Fibroblast of villous mesenchyme (primary cell): ENCODE results near the gene ARFGAP2. TPM values are rescaled to one million over a fixed set of nuclear protein-coding genes. Genes with fewer than 3 reads are reported as not detected.

ENCODE experiments used
- DNase-seq: peaks from one replicate; pipeline ENCODE4 v3.0.0-alpha.2; 2010; ENCODE audit warnings: low read depth
- H3K4me3 ChIP-seq: 2 replicates; pipeline ENCODE4 v1.5.1; 2011; ENCODE audit warnings: low read depth, mild to moderate bottlenecking, low read length
- total RNA-seq: library from RNA; depleted of rRNA; stranded (reverse); fragments of >200 nt; gene quantifications from 2 replicates; pipeline ENCODE4 v1.2.3, GENCODE V29; 2012
- TF ChIP-seq, protein P1 (sequence below): IDR thresholded peaks from 2 replicates; pipeline ENCODE4 v1.5.1; 2012; ENCODE audit warnings: low read depth, mild to moderate bottlenecking, low read length; ENCODE audit not compliant: insufficient read depth

The ARFGAP2 gene
- total RNA-seq, 1 donor = 112 TPM

DNA sequence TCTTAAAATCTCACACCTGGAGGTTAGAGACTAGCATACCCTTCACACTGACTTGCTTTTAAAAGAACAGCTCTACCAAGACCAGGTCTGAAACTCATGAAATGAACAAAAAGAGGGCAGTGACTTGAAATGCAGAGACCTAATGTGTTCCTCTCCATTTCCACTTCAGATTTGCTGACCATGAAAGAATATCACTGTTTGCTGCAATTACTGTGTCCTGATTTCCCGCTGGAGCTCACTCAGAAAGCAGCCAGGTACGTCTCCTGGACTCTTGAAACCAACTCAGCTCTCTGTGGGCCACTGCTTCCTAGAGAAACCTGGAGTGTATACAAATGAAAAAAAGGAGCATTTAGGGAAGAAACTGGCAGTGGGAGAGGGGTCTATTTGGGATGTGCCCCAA, 39.2 kb downstream of the ARFGAP2 start:
- TF ChIP-seq, protein P1, sequence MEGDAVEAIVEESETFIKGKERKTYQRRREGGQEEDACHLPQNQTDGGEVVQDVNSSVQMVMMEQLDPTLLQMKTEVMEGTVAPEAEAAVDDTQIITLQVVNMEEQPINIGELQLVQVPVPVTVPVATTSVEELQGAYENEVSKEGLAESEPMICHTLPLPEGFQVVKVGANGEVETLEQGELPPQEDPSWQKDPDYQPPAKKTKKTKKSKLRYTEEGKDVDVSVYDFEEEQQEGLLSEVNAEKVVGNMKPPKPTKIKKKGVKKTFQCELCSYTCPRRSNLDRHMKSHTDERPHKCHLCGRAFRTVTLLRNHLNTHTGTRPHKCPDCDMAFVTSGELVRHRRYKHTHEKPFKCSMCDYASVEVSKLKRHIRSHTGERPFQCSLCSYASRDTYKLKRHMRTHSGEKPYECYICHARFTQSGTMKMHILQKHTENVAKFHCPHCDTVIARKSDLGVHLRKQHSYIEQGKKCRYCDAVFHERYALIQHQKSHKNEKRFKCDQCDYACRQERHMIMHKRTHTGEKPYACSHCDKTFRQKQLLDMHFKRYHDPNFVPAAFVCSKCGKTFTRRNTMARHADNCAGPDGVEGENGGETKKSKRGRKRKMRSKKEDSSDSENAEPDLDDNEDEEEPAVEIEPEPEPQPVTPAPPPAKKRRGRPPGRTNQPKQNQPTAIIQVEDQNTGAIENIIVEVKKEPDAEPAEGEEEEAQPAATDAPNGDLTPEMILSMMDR = no peak
- no peak for DNase-seq
- H3K4me3 ChIP-seq = no peak overlapping the region

DNA sequence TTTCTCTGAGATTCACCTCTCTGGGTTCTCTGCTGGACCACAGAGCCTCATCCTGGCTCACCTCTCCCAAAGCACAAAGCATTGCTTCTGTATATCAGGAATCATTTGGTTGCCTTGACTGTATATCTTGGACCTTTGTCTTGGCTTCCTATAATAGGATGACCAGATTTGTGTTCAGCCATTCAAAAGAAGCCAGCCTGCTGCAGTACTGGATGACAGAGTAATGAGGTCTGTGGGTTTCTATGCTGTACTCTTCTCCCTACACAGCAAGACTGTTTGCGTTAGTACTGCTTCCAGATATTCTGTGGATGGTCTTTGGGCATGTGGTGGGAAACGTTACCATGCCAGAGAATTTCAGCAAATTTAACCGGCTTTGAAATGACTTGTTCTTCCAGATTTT, 39.8 kb downstream of the ARFGAP2 start:
- no peak overlapping the region for H3K4me3 ChIP-seq
- TF ChIP-seq, protein P1 = no peak
- DNase-seq = no peak

DNA sequence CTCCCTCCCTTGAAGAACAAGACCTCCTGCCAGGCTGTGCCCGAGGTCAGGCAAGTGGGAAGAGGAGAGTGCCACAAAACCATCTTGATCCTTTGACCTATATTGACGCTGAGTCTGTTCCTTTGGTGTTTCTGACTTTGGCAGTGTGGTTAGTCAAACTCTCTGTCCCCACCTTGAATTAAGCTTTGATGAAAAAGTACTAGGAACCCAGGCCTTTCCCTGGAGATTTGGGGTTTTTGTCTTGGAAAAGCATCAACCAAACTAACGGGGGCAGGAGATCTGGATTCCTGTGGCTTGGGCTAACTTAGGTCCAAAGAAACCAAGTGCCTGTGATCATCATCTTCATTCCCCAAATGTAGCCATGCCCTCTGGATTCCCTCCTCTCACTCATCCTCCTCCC, 40.4 kb downstream of the ARFGAP2 start:
- TF ChIP-seq, protein P1 = no peak
- no peak overlapping the region for H3K4me3 ChIP-seq
- no peak for DNase-seq

DNA sequence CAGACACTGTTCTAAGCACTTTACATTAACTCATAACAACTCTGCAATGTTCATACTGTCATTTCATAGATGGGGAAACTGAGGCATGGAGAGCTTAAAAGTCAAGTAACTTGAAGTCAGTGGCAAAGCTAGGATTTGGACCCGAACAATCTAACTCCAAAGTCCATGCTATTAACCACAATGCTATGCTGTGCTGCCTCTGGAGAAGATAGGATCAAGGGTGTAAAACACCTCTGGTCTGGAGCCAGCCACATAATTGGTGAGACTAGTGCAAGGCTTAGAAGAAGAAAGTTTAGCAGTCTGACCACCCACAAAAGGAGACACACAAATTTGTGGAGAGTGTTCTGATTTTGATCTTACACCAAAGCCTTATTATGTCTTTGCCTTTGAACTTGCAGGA, 43.7 kb downstream of the ARFGAP2 start:
- no peak for DNase-seq
- H3K4me3 ChIP-seq = no peak overlapping the region
- TF ChIP-seq, protein P1 = no peak

DNA sequence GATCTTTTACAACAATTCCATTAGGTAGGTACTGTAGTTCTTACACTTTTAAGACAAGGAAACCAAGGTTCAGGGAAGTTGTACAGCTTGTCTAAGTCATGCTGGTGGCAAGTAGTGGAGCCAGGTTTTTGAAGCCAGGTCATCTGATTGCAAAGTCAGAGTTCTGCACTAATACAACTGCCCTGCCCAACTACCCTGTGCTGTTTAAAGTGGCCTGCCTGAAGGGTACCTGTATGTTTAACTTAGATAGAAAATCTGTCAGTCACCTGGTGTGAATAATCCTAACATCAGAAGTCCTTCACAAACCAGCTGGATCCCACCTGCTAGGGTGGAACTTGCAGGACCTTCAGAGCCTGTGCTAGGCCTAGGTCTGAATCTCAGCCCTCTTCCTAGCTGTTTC, 44.2 kb downstream of the ARFGAP2 start:
- no peak overlapping the region for H3K4me3 ChIP-seq
- no peak for DNase-seq
- TF ChIP-seq, protein P1 = no peak

DNA sequence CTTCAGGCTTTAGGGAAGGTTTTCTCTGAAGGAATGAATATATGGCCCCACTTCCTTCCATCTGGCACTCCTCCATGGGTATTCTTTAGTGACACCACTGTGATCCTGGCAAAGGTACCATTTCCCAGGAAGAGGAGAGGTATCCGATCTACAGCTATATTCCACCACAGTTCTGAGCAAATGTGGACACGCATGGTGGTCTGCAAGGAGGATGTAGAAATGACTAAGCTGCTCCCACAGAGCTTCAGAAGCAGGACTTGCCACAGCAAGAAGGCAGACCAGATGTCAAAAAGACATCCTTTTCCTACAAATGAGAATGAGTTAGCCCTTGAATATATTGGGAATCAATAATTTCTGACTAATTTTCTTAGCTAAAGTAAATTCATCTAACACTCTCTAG, 45.5 kb downstream of the ARFGAP2 start:
- TF ChIP-seq, protein P1 = no peak
- H3K4me3 ChIP-seq = no peak overlapping the region
- no peak for DNase-seq

DNA sequence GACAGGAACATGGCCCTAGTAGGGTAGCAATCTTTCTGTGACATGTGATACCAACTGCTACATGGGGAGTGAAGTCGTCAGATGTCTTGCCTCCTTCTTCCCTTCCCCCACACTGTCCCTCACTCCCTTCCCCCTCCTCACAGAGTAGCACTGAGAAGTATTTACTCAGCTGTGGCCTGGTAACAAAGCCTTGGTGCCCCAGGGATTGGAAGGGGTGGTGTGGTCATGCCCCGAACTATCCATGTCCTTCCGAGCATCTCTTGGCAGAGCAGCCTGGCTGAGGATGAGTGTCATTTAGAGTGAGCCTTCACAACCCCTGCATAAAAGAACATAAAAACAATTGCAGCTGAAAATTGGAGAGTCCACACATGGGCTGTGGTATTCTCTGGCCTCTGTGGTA, 46.1 kb downstream of the ARFGAP2 start:
- no peak overlapping the region for H3K4me3 ChIP-seq
- no peak for DNase-seq
- TF ChIP-seq, protein P1 = no peak
